GM23248 (cell line): ENCODE measurements around the gene CHCHD3.

ENCODE experiments used
- EZH2 ChIP-seq: fragments of 200-600 bp; sonication (generic); IDR thresholded peaks from 2 replicates; pipeline ENCODE4 v1.6.1; 2018; ENCODE audit warnings: antibody characterized with exemption, mild to moderate bottlenecking; ENCODE audit not compliant: insufficient read depth, poor library complexity, severe bottlenecking
- EZH2phosphoT487 ChIP-seq: fragments of 200-600 bp; sonication (generic); IDR thresholded peaks from 2 replicates; pipeline ENCODE4 v1.6.1; 2018; ENCODE audit warnings: antibody characterized with exemption, moderate library complexity, mild to moderate bottlenecking, low read depth; ENCODE audit not compliant: insufficient read depth

DNA sequence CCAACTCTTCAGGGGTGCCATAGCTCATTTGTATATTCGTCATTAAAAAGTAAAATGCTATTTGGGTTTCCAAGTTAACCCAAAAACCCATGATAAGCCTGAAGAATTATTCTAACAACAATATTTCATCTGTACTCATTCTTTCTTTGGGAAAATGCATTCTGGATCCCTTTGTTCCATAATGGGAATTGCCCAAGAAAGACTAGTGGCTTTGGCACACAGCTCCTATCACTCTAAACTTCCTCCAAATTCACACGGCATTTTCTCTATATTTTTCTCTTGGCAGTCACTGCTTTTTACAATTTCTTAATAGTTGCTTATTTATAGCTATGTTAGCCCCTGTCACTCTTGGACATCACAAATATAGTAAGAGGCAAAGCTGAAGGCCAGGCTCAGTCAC, 29.1 kb downstream of the CHCHD3 start:
- TF ChIP-seq EZH2: no peak
- no peak for TF ChIP-seq EZH2phosphoT487
